Uterus (tissue), 4 donors: ENCODE results near the gene PNRC2. TPM values are rescaled to one million over a fixed set of nuclear protein-coding genes. Genes with fewer than 3 reads are reported as not detected.

Experiments
- DNase-seq, 2 donors: peaks; one replicate each; pipeline ENCODE4 v3.0.0-alpha.2; 2019 to 2020
- H3K27ac ChIP-seq, 2 donors: fragments of 200-600 bp; sonication (generic); 1 replicate in 1 of 2; 2 replicates in 1 of 2; pipeline ENCODE4 v1.5.1; 2016 to 2018
- H3K27me3 ChIP-seq, 2 donors: fragments of 200-600 bp; sonication (generic); one replicate each; pipeline ENCODE4 v1.5.1; 2018 to 2019; ENCODE audit warnings: control low read depth in 1 of 2
- H3K36me3 ChIP-seq, 2 donors: fragments of 200-600 bp; sonication (generic); one replicate each; pipeline ENCODE4 v1.5.1; 2019; ENCODE audit warnings: control low read depth in 1 of 2
- H3K4me1 ChIP-seq, 2 donors: fragments of 200-600 bp; sonication (generic); one replicate each; pipeline ENCODE4 v1.5.1; 2018 to 2019; ENCODE audit warnings: control low read depth in 1 of 2
- H3K4me3 ChIP-seq, 2 donors: fragments of 200-600 bp; sonication (generic); 1 replicate in 1 of 2; 2 replicates in 1 of 2; pipeline ENCODE4 v1.5.1; 2018 to 2019; ENCODE audit warnings: mild to moderate bottlenecking in 1 of 2
- H3K9me3 ChIP-seq, 2 donors: fragments of 200-600 bp; sonication (generic); one replicate each; pipeline ENCODE4 v1.5.1; 2019; ENCODE audit warnings: control low read depth in 1 of 2
- CTCF ChIP-seq, 4 experiments: fragments of 200-600 bp in 2 of 4; fragments of 450-650 bp in 2 of 4; sonication (generic) in 2 of 4; IDR thresholded peaks; one replicate each; pipeline ENCODE4 v1.5.1; 2016 to 2019; ENCODE audit warnings: antibody characterized with exemption in 4 of 4, mild to moderate bottlenecking in 2 of 4, moderate library complexity in 1 of 4
- POLR2A ChIP-seq, 2 donors: fragments of 450-650 bp; IDR thresholded peaks; one replicate each; pipeline ENCODE4 v1.6.1; 2016; ENCODE audit warnings: antibody characterized with exemption in 2 of 2, mild to moderate bottlenecking in 1 of 2, moderate library complexity in 1 of 2
- intact Hi-C: fragments of 100-400 bp; cut with DNase I; formaldehyde crosslinking; loops from one replicate; pipeline ENCODE4 v1.15.1; 2023; ENCODE audit warnings: low total_unique reads
- total RNA-seq, 4 donors: library from RNA; depleted of rRNA in 3 of 4; stranded (reverse); fragments of >200 nt in 3 of 4; gene quantifications; one replicate each; pipeline versions ENCODE4 v1.1.0 to v1.2.4, GENCODE V29; 2014 to 2023
- donor health status: DM: yes; HTN: yes; CAD: no.

Gene PNRC2
- total RNA-seq, 4 donors from 2014 or later: 44.8 to 187 (median 122) TPM

GRCh38 chr1:23922321-23922943, 37.2 kb upstream of the PNRC2 start:
- Histone ChIP-seq H3K9me3 (no peaks in the 10 kb centered on the region), H3K27ac (peak overlapping the region; percentile 37 to 76), H3K4me3 (no peak overlapping the region), H3K36me3 (no peaks in the 10 kb centered on the region), H3K4me1 (peaks cover 0 to 4% of the 10 kb centered on the region in 2 donors), H3K27me3 (no peaks in the 10 kb centered on the region)
- peak in 1 of 2 donors; percentile 23 for DNase-seq
- intact Hi-C loops: no loop called here
- no peak for TF ChIP-seq CTCF (IDR thresholded peaks at IDR 0.05)
- no peak for TF ChIP-seq POLR2A (IDR thresholded peaks at IDR 0.05)

GRCh38 chr1:23923592-23924499, 35.8 kb upstream of the PNRC2 start:
- no peak for TF ChIP-seq POLR2A (IDR thresholded peaks at IDR 0.05)
- no peak for TF ChIP-seq CTCF (IDR thresholded peaks at IDR 0.05)
- H3K27ac ChIP-seq: peak overlapping the region in 1 of 2 donors; percentile 25
- no peaks in the 10 kb centered on the region for H3K27me3 ChIP-seq
- no peaks in the 10 kb centered on the region for H3K9me3 ChIP-seq
- no peaks in the 10 kb centered on the region for H3K36me3 ChIP-seq
- intact Hi-C loops: no loop called here
- no peak overlapping the region for H3K4me3 ChIP-seq
- no peak for DNase-seq
- peaks cover 0 to 4% of the 10 kb centered on the region in 2 donors for H3K4me1 ChIP-seq

- TF ChIP-seq CTCF (IDR thresholded peaks at IDR 0.05): no peak
- no peak overlapping the region for H3K27ac ChIP-seq
- no peaks in the 10 kb centered on the region for H3K9me3 ChIP-seq
- intact Hi-C loops: no loop called here
- DNase-seq: no peak
- H3K27me3 ChIP-seq: no peaks in the 10 kb centered on the region
- peaks cover 0 to 4% of the 10 kb centered on the region in 2 donors for H3K4me1 ChIP-seq
- H3K4me3 ChIP-seq: no peak overlapping the region
- H3K36me3 ChIP-seq: no peaks in the 10 kb centered on the region
Observed at GRCh38 chr1:23924601-23925000, 35.0 kb upstream of the PNRC2 start.

- Histone ChIP-seq H3K27me3 (no peaks in the 10 kb centered on the region), H3K9me3 (no peaks in the 10 kb centered on the region), H3K4me3 (no peak overlapping the region), H3K4me1 (peaks cover 0 to under 1% of the 10 kb centered on the region in 2 donors), H3K27ac (no peak overlapping the region), H3K36me3 (no peaks in the 10 kb centered on the region)
- intact Hi-C loops: no loop called here
- TF ChIP-seq POLR2A (IDR thresholded peaks at IDR 0.05) (no peak), CTCF (IDR thresholded peaks at IDR 0.05) (no peak)
- DNase-seq: no peak
Observed at GRCh38 chr1:23925279-23925678, 34.3 kb upstream of the PNRC2 start.

- intact Hi-C loops: no loop called here
- H3K36me3 ChIP-seq: no peaks in the 10 kb centered on the region
- no peaks in the 10 kb centered on the region for H3K9me3 ChIP-seq
- TF ChIP-seq POLR2A (IDR thresholded peaks at IDR 0.05) (no peak), CTCF (IDR thresholded peaks at IDR 0.05) (no peak)
- no peaks in the 10 kb centered on the region for H3K4me1 ChIP-seq
- no peak for DNase-seq
- no peak overlapping the region for H3K27ac ChIP-seq
- H3K27me3 ChIP-seq: no peaks in the 10 kb centered on the region
- H3K4me3 ChIP-seq: no peak overlapping the region
Observed at GRCh38 chr1:23927097-23927496, 32.5 kb upstream of the PNRC2 start.
